WTC11 (cell line): Measurements from ENCODE around the gene RPP40.

Experiments
- CREM ChIP-seq: sonication (generic); formaldehyde crosslinking; IDR thresholded peaks from 2 replicates; pipeline ENCODE4 v1.8.1; 2022; ENCODE audit warnings: mild to moderate bottlenecking, missing genetic modification reagents, moderate library complexity
- E2F1 ChIP-seq: sonication (generic); formaldehyde crosslinking; IDR thresholded peaks from 2 replicates; pipeline ENCODE4 v1.8.0; 2022; ENCODE audit warnings: mild to moderate bottlenecking, missing genetic modification reagents
- FOXP1 ChIP-seq: sonication (generic); formaldehyde crosslinking; IDR thresholded peaks from 2 replicates; pipeline ENCODE4 v1.8.0; 2022; ENCODE audit warnings: missing genetic modification reagents, mild to moderate bottlenecking, moderate library complexity, borderline replicate concordance
- FOXP4 ChIP-seq: sonication (generic); formaldehyde crosslinking; IDR thresholded peaks from 2 replicates; pipeline ENCODE4 v1.8.0; 2022; ENCODE audit warnings: mild to moderate bottlenecking, missing genetic modification reagents
- JUN ChIP-seq: sonication (generic); formaldehyde crosslinking; IDR thresholded peaks from 2 replicates; pipeline ENCODE4 v1.8.0; 2023; ENCODE audit warnings: mild to moderate bottlenecking, missing genetic modification reagents
- SP1 ChIP-seq: sonication (generic); formaldehyde crosslinking; conservative IDR thresholded peaks from 2 replicates; pipeline ENCODE4 v1.8.1; 2022; ENCODE audit warnings: missing genetic modification reagents
- ZBTB21 ChIP-seq: sonication (generic); formaldehyde crosslinking; IDR thresholded peaks from 2 replicates; pipeline ENCODE4 v1.8.1; 2023; ENCODE audit warnings: mild to moderate bottlenecking, missing genetic modification reagents, borderline replicate concordance
- TF ChIP-seq, protein P1 (sequence below): fragments of 200-600 bp; IDR thresholded peaks from 2 replicates; pipeline ENCODE4 v1.8.0; 2022; ENCODE audit warnings: antibody characterized with exemption
- TF ChIP-seq, protein P2 (sequence below): sonication (generic); formaldehyde crosslinking; conservative IDR thresholded peaks from 2 replicates; pipeline ENCODE4 v1.8.1; 2022; ENCODE audit warnings: mild to moderate bottlenecking, missing genetic modification reagents
- TF ChIP-seq, protein P3 (sequence below): sonication (generic); formaldehyde crosslinking; IDR thresholded peaks from 2 replicates; pipeline ENCODE4 v1.8.1; 2023; ENCODE audit warnings: mild to moderate bottlenecking, missing genetic modification reagents, borderline replicate concordance
- TF ChIP-seq, protein P4 (sequence below): sonication (generic); formaldehyde crosslinking; IDR thresholded peaks from 2 replicates; pipeline ENCODE4 v1.8.1; 2023; ENCODE audit warnings: mild to moderate bottlenecking, missing genetic modification reagents, moderate library complexity
- TF ChIP-seq, protein P5 (sequence below): sonication (generic); formaldehyde crosslinking; IDR thresholded peaks from 2 replicates; pipeline ENCODE4 v1.8.1; 2022; ENCODE audit warnings: low read depth, mild to moderate bottlenecking, moderate library complexity, missing genetic modification reagents, borderline replicate concordance

DNA sequence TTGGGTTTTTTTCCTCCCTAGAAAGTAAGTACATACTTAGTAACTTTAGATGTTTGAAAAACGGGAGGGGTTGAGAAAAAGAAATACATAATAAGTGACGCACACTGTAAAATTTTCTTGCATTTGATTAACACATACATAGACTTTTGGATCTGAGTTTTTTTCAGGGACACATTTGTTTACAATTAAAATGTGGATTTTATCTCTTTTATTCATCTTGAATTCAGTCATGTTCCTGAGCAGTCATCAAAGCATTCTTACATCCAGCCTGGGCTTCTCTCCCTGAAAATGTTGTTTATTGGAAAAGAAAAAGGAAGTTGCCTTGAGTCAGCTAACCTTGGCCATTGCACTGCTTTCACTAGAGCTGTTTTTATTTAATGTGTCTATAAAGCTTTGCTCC is 8.7 kb upstream of the RPP40 start:
- TF ChIP-seq JUN (CRISPR knock-in tag) (no peak), FOXP1 (CRISPR knock-in tag) (no peak), ZBTB21 (CRISPR knock-in tag) (no peak), E2F1 (no peak), SP1 (CRISPR knock-in tag) (no peak), FOXP4 (no peak), CREM (no peak)
- TF ChIP-seq, protein P1, sequence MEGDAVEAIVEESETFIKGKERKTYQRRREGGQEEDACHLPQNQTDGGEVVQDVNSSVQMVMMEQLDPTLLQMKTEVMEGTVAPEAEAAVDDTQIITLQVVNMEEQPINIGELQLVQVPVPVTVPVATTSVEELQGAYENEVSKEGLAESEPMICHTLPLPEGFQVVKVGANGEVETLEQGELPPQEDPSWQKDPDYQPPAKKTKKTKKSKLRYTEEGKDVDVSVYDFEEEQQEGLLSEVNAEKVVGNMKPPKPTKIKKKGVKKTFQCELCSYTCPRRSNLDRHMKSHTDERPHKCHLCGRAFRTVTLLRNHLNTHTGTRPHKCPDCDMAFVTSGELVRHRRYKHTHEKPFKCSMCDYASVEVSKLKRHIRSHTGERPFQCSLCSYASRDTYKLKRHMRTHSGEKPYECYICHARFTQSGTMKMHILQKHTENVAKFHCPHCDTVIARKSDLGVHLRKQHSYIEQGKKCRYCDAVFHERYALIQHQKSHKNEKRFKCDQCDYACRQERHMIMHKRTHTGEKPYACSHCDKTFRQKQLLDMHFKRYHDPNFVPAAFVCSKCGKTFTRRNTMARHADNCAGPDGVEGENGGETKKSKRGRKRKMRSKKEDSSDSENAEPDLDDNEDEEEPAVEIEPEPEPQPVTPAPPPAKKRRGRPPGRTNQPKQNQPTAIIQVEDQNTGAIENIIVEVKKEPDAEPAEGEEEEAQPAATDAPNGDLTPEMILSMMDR = no peak
- TF ChIP-seq, protein P2, sequence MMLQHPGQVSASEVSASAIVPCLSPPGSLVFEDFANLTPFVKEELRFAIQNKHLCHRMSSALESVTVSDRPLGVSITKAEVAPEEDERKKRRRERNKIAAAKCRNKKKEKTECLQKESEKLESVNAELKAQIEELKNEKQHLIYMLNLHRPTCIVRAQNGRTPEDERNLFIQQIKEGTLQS = no peak
- TF ChIP-seq, protein P3, sequence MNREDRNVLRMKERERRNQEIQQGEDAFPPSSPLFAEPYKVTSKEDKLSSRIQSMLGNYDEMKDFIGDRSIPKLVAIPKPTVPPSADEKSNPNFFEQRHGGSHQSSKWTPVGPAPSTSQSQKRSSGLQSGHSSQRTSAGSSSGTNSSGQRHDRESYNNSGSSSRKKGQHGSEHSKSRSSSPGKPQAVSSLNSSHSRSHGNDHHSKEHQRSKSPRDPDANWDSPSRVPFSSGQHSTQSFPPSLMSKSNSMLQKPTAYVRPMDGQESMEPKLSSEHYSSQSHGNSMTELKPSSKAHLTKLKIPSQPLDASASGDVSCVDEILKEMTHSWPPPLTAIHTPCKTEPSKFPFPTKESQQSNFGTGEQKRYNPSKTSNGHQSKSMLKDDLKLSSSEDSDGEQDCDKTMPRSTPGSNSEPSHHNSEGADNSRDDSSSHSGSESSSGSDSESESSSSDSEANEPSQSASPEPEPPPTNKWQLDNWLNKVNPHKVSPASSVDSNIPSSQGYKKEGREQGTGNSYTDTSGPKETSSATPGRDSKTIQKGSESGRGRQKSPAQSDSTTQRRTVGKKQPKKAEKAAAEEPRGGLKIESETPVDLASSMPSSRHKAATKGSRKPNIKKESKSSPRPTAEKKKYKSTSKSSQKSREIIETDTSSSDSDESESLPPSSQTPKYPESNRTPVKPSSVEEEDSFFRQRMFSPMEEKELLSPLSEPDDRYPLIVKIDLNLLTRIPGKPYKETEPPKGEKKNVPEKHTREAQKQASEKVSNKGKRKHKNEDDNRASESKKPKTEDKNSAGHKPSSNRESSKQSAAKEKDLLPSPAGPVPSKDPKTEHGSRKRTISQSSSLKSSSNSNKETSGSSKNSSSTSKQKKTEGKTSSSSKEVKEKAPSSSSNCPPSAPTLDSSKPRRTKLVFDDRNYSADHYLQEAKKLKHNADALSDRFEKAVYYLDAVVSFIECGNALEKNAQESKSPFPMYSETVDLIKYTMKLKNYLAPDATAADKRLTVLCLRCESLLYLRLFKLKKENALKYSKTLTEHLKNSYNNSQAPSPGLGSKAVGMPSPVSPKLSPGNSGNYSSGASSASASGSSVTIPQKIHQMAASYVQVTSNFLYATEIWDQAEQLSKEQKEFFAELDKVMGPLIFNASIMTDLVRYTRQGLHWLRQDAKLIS (CRISPR knock-in tag) = no peak
- TF ChIP-seq, protein P4, sequence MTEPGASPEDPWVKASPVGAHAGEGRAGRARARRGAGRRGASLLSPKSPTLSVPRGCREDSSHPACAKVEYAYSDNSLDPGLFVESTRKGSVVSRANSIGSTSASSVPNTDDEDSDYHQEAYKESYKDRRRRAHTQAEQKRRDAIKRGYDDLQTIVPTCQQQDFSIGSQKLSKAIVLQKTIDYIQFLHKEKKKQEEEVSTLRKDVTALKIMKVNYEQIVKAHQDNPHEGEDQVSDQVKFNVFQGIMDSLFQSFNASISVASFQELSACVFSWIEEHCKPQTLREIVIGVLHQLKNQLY (CRISPR knock-in tag) = no peak
- TF ChIP-seq, protein P5, sequence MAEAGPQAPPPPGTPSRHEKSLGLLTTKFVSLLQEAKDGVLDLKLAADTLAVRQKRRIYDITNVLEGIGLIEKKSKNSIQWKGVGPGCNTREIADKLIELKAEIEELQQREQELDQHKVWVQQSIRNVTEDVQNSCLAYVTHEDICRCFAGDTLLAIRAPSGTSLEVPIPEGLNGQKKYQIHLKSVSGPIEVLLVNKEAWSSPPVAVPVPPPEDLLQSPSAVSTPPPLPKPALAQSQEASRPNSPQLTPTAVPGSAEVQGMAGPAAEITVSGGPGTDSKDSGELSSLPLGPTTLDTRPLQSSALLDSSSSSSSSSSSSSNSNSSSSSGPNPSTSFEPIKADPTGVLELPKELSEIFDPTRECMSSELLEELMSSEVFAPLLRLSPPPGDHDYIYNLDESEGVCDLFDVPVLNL (CRISPR knock-in tag) = no peak
